HG03103 (cell line): ENCODE data around the gene TRABD.

Source experiments
- ATAC-seq: cut with Tn5 transposase; IDR thresholded peaks from one replicate; pipeline ENCODE4 v1.9.1; 2021; ENCODE audit warnings: low read depth; ENCODE audit not compliant: unreplicated experiment

The TRABD gene

GRCh38 chr22:50216684-50217520, 31.2 kb downstream of the TRABD start:
- no peak for ATAC-seq

DNA sequence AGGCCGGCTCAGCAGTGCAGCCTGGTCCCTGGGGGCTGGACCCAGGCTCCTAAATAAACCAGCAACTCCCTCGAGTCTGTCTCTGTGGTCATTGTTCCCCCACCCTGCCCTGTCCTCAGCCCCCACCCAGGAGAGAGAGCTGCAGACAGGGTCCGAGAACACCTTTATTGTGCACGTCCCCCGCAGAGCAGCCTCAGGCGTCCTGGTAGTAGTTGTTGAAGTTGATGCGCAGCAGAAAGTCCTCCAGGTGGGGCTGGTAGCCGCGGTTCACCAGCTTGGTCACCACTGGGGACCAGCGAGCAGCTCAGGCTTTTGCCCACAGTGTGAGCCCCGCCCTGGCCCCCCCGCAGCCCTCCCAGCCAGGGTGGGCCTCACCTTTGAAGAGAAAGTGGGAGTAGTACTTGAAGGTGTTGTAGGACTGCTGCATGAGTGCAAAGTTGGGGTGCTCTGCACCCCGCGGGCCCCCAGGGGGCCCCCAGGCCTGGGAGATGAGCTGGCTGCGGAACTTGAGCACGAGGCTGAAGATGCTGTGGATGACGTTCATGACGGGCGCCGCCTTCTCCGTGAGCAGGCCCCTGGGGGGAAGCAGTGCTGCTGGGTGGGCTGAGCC, 31.9 kb downstream of the TRABD start:
- no peak for ATAC-seq

DNA sequence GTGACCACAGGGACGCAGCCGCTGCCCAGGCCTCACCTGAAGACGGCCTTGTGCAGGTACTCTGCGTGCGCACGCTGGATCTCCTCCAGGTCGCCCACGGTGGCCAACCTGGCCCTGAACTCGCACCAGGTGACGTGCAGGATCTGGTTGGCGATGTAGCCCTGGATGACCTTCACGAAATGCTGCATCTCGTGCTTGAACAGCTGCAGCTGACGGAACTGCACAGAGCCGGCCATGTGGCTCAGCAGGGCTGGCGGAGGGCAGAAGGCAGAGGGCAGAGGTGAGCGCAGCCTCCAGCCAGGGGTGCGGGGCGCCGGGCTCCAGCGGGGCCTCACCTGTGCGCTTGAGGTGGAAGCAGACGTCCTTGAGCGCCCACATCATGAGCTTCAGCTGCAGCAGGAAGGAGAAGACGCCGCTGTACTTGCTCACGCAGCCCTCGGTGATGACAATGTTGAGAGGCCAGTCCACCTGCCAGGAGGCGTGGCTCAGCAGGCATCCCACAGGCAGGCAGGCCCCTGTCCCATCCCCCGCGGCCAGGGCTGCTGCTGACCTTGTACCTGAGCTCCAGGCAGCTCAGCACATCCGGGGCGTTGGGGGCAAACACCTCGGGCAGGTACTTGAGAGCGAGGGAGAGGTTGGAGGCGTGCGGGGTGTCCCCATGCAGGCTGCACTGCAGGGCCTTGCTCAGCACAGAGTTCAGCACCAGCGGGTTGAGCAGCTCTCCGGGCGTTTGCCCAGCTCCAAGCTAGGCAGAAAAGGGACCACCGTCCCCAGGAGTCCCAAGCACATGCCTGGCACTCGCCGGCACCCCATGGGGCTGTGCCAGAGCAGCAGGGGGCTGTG, 32.7 kb downstream of the TRABD start:
- ATAC-seq, result no peak

GRCh38 chr22:50218996-50219727, 33.4 kb downstream of the TRABD start:
- no peak for ATAC-seq

DNA sequence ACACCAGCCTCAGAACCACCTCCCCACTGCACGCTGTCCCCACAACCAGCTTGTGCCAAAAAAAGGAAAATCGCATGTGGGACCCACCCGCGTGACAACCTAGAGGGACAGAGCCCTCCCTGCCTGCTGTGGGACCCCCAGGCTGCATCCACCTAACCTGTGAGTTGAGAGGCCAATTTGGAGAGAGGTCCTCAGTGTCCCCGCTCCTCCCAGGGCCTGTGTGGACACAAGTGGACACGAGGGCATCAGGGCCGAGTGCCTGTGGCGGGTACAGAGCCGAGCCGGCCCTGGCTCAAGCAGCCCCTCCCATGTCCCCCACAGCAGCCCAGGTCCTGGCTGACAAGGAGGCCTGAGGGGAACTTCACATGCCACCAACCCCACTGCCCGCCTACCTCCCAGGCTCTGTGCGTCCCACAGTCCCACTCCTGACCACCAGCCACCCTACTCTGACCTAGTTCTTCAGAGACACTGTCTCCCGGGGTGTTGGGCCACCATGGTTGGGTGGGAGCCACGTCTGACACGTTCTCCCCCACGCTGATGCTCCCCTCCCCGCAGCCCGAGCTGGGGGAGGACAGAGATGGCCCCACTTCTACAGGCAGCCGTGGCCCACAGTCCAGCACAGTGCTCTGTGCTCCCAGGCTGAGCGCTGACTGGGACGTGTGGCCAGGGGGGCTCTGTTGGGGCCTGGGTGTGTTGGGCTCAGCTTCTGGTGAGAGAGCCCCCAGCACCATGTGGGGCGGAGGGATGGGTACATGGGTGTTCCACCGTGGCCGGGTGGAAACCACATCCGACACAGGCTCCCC, 34.3 kb downstream of the TRABD start:
- ATAC-seq, result no peak

- ATAC-seq, result no peak
These were observed 35.1 kb downstream of the TRABD start for GRCh38 chr22:50220603-50221409.

- no peak for ATAC-seq
These were observed 35.9 kb downstream of the TRABD start for GRCh38 chr22:50221410-50222300.

GRCh38 chr22:50222508-50222907, 36.8 kb downstream of the TRABD start:
- no peak for ATAC-seq

GRCh38 chr22:50224071-50224470, 38.4 kb downstream of the TRABD start:
- ATAC-seq, result no peak

DNA sequence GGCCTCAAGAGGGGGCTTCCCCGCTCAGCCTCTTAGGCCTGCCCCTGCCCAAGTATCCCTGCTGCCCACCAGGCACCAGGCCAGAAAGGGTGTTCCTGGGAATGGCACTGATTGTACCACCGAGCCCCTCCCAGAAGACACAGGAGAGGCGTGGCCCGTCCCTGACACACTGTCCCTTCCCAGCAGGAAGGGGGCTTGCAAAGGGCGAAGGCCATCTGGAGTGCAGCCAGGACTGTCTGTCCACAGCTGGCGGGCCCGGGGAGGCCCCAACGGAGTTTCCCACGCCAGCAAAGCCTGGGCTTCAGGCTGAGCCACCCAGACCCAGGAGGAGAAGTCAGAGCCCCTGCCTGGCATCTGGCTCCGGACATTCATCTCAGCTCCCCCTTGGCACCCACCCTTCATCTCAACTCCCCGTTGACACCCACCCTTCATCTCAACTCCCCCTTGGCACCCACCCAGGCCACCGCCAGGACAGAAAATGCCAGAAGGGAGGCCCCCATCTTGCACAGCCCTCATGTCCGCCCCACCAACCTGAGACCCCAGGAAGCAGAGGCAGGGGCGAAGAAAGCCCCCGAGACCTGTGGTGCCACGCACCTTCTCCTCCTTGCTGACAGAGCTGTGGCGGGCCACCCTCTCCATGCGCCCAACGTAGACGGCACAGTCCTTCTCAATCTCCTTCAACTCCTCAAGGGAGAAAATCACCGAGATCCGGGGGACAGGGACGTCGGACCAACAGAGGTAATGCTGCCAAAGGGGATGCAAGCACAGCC, 39.7 kb downstream of the TRABD start:
- no peak for ATAC-seq

DNA sequence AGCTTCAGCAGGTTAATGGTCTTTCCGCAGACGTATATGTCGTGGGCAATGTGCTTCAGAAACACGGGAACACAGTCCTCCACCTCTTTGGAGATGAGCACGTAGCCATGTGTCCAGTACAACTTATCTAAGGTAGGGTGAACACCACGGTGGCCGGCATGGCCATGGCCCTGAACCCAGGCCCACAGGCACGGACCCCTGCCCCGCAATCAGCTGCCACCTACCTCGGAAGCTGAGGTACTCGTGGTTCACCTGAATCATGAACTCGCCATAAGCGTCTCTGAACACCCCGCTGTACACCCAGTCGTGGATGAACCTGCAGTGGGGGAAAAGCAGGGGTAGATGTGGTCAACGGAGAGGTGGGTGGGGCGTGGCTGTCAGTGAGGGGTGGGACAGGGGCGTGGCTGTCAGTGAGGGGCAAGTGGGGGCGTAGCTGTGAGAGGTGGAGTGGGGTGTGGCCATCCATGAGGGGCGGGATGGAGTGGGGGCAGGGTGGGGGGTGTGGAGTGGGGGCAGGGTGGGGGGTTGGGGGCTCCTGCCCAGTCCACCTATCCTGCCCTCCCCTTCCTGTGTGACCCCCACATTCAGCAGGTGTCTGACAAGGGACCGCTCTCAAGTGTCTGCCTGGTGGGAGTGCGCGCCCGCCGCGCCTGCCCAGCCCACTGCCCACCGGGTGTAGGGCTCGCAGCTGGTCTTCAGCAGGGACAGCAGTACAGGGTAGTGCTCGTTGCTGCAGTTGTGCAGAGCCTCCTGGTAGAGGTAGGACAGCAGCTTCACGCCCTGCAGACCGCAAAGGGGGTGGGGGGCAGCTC, 40.6 kb downstream of the TRABD start:
- no peak for ATAC-seq

GRCh38 chr22:50226875-50227165, 41.1 kb downstream of the TRABD start:
- no peak for ATAC-seq

DNA sequence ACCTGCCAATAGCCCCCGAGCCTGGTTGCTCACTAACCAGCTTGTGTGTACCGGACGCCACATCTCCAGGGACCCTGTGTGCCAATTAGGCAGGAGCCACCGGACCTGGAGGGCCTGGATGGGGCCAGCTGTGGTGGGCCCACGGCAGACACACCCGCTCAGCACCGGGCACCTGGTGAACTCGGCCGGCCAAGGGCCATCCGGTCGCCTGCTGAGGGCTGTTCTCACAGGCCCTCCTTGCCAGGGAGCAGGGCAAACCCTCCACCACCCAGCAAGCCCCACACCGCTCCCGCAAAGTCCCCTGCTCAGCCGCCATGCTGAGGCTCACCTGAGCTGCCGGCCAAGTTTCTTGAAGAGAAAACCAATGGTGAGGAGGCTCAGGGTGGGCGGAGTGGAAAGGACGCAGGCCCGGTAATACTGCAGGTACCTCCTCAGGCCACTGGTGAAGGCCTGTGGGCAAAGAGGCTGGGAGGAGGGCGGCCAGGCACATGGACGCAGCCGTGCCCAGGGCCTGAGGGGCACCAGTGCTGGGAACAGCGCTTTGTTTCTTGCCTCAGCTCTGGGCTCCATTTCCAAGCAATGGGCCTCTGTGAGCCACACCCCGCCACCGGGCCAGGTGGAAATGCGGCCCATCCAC, 42.0 kb downstream of the TRABD start:
- no peak for ATAC-seq

DNA sequence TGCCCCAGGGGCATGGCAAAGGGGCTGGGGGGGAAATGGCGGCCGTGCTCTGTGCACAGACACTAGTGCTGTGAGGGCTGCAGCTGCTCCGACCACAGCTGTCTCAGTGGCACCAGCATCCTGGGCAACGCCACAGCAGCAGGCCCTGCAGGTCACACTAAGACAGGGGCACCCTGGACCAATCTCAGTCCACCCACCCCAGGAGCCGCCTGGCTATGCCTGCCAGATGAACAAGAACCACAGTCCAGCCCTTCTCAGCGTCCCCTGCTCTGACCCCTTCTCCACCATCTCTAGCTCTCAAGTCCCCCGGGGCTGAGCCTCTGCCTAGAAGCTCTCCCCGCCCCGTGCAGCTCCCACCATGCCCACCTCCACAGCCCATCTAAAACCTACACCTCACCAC, 42.7 kb downstream of the TRABD start:
- no peak for ATAC-seq

- no peak for ATAC-seq
These were observed 43.7 kb downstream of the TRABD start for GRCh38 chr22:50229370-50229769.

DNA sequence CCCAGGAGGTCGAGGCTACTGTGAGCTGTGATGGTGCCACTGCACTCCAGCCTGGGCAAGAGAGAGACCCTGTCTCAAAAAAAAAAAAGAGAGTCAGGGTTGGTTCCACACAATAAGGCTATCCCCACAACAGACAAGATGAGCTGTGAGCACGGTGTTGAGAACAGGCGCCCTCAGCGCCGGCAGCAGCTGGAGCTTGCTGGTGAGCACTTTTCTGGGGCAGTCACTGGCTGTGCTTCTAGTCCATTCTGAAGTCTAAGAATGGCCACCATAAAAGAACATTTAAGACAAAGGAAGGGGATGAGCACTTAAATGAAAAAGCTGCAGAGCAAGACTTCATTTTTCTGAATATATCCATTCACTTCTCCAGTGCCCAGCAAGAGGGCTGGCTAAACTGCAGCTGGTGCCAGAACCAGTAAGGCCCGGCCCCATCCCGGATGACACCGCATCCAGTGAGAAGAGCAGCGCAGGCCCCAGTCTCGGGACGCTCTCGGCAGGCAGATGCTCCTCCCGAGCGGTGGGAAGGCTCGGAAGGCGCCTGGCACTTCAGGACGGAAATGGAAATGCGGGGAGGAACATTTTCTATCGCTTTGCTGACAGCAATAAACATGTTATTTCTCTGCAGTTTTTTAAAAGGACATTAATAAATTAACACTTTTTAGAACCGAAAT, 46.9 kb downstream of the TRABD start:
- ATAC-seq, result no peak
